Sigmoid colon (tissue), 7 donors: ENCODE data around the gene PRORP. TPM values are rescaled to one million over a fixed set of nuclear protein-coding genes. Genes with fewer than 3 reads are reported as not detected.

Experiments used
- DNase-seq: peaks from one replicate; pipeline ENCODE4 v3.0.0-alpha.2; 2019
- H3K27ac ChIP-seq, 4 donors: fragments of 200-600 bp; sonication (generic); one replicate each; pipeline ENCODE4 v1.5.1; 2016 to 2019; ENCODE audit warnings: mild to moderate bottlenecking in 1 of 4
- H3K27me3 ChIP-seq, 3 donors: fragments of 200-600 bp; sonication (generic); one replicate each; pipeline ENCODE4 v1.5.1; 2019; ENCODE audit warnings: mild to moderate bottlenecking in 1 of 3
- H3K36me3 ChIP-seq, 4 donors: fragments of 200-600 bp; sonication (generic); one replicate each; pipeline ENCODE4 v1.5.1; 2016 to 2019
- H3K4me1 ChIP-seq, 4 donors: fragments of 200-600 bp; sonication (generic); one replicate each; pipeline ENCODE4 v1.5.1; 2017 to 2019
- H3K4me3 ChIP-seq, 4 donors: fragments of 200-600 bp; sonication (generic); one replicate each; pipeline ENCODE4 v1.5.1; 2017 to 2019; ENCODE audit warnings: mild to moderate bottlenecking in 2 of 4, moderate library complexity in 1 of 4
- H3K9me3 ChIP-seq, 4 donors: fragments of 200-600 bp in 3 of 4; sonication (generic) in 3 of 4; one replicate each; pipeline versions ENCODE4 v1.5.1 to v1.6.1; 2013 to 2019
- CTCF ChIP-seq, 4 experiments: fragments of 450-650 bp in 3 of 4; fragments of 200-600 bp in 1 of 4; IDR thresholded peaks; one replicate each; pipeline ENCODE4 v1.5.1; 2016 to 2019; ENCODE audit warnings: antibody characterized with exemption in 4 of 4, mild to moderate bottlenecking in 3 of 4, moderate library complexity in 2 of 4
- EP300 ChIP-seq, 4 donors: sonication (generic); formaldehyde crosslinking; IDR thresholded peaks; one replicate each; pipeline ENCODE4 v1.6.1; 2017; ENCODE audit warnings: antibody characterized with exemption in 4 of 4
- POLR2A ChIP-seq, 2 donors: fragments of 450-650 bp; IDR thresholded peaks; one replicate each; pipeline ENCODE4 v1.6.1; 2016; ENCODE audit warnings: antibody characterized with exemption in 2 of 2, mild to moderate bottlenecking in 2 of 2, moderate library complexity in 2 of 2
- POLR2AphosphoS5 ChIP-seq, 4 donors: sonication (generic); formaldehyde crosslinking; IDR thresholded peaks; one replicate each; pipeline ENCODE4 v1.6.1; 2017; ENCODE audit warnings: antibody characterized with exemption in 4 of 4
- whole genome bisulfite sequencing, 2 donors: extraction: QIAGEN DNeasy Blood & Tissue Kit; methylation state at CpG; one replicate each; pipeline ENCODE4 v1.1.7; 2013; 5-methylcytosine and 5-hydroxymethylcytosine counted together
- intact Hi-C: fragments of 100-400 bp; cut with DNase I; formaldehyde crosslinking; loops from one replicate; pipeline ENCODE4 v1.15.1; 2023
- polyA plus RNA-seq, 3 donors: library from polyadenylated mRNA; stranded (reverse); fragments of 200-250 nt; gene quantifications; one replicate each; pipeline ENCODE4 v1.2.3, GENCODE V29; 2013
- total RNA-seq, 4 donors: library from RNA; depleted of rRNA; stranded (reverse); fragments of >200 nt; gene quantifications; one replicate each; pipeline ENCODE4 v1.1.0, GENCODE V29; 2016
- donor health status: healthy with polysubstance abuse.
- donor health status: Bipolar disorder and iron deficiency.
- donor health status: healthy.

The PRORP gene
- total and polyA plus RNA-seq, 7 donors = 7.9 to 26.0 (median 14.5) TPM

- H3K9me3 ChIP-seq = no peaks in the 10 kb centered on the region
- TF ChIP-seq EP300 (IDR thresholded peaks at IDR 0.05) (no peak), POLR2AphosphoS5 (IDR thresholded peaks at IDR 0.05) (no peak), CTCF (IDR thresholded peaks at IDR 0.05) (no peak), POLR2A (IDR thresholded peaks at IDR 0.05) (no peak)
- peaks cover 0 to 12% (median 0%) of the 10 kb centered on the region in 4 donors for H3K36me3 ChIP-seq
- WGBS, 2 donors = 7 to 20% methylated on average over 34 of the region's 34 CpGs
- peak overlapping the region; percentile 90 to 98 (median 94) for H3K27ac ChIP-seq
- no peaks in the 10 kb centered on the region for H3K27me3 ChIP-seq
- H3K4me1 ChIP-seq = peaks cover 0 to 41% (median 27%) of the 10 kb centered on the region in 4 donors
- peak overlapping the region; percentile 68 to 70 (median 69) for H3K4me3 ChIP-seq
- intact Hi-C loops = loop anchor here (5.0 to 10.0 kb wide), 6 partner anchors 74 to 406 kb away; partner anchors contain the start of genes CFL2, FAM177A1, PSMA6 and SRP54
- DNase-seq = no peak
These were observed 1.1 kb upstream of the PRORP start for GRCh38 chr14:35121026-35121886.

- H3K9me3 ChIP-seq = no peaks in the 10 kb centered on the region
- H3K4me3 ChIP-seq = peak overlapping the region; percentile 68 to 70 (median 69)
- DNase-seq = no peak
- peaks cover 0 to 12% (median 0%) of the 10 kb centered on the region in 4 donors for H3K36me3 ChIP-seq
- intact Hi-C loops = loop anchor here (5.0 to 10.0 kb wide), 6 partner anchors 76 to 408 kb away; partner anchors contain the start of genes CFL2, FAM177A1, PSMA6 and SRP54
- no peak for TF ChIP-seq CTCF (IDR thresholded peaks at IDR 0.05)
- TF ChIP-seq POLR2AphosphoS5 (IDR thresholded peaks at IDR 0.05) = no peak
- TF ChIP-seq POLR2A (IDR thresholded peaks at IDR 0.05) = no peak
- H3K4me1 ChIP-seq = peaks cover 0 to 41% (median 21%) of the 10 kb centered on the region in 4 donors
- no peaks in the 10 kb centered on the region for H3K27me3 ChIP-seq
- H3K27ac ChIP-seq = peak overlapping the region; percentile 90 to 98 (median 94)
- WGBS, 2 donors = 1 to 6% methylated on average over 23 of the region's 23 CpGs
These were observed 490 bp downstream of the PRORP start for GRCh38 chr14:35122696-35123387.

GRCh38 chr14:35123388-35123703 lies 994 bp downstream of the PRORP start:
- DNase-seq = no peak
- Histone ChIP-seq H3K36me3 (peaks cover 0 to 16% (median 0%) of the 10 kb centered on the region in 4 donors), H3K27me3 (no peaks in the 10 kb centered on the region), H3K9me3 (no peaks in the 10 kb centered on the region), H3K4me1 (peaks cover 0 to 41% (median 19%) of the 10 kb centered on the region in 4 donors), H3K4me3 (peak overlapping the region; percentile 68 to 70 (median 69)), H3K27ac (peak overlapping the region; percentile 90 to 98 (median 94))
- 10 to 34% methylated on average over 3 of the region's 3 CpGs for WGBS, 2 donors
- intact Hi-C loops = loop anchor here (5.0 to 10.0 kb wide), 6 partner anchors 76 to 409 kb away; partner anchors contain the start of genes CFL2, FAM177A1, PSMA6 and SRP54
- TF ChIP-seq CTCF (IDR thresholded peaks at IDR 0.05) = no peak
- no peak for TF ChIP-seq POLR2AphosphoS5 (IDR thresholded peaks at IDR 0.05)
- TF ChIP-seq POLR2A (IDR thresholded peaks at IDR 0.05) = no peak
- TF ChIP-seq EP300 (IDR thresholded peaks at IDR 0.05) = no peak

- Histone ChIP-seq H3K4me1 (peaks cover 0 to 34% (median 19%) of the 10 kb centered on the region in 4 donors), H3K4me3 (no peak overlapping the region), H3K36me3 (peaks cover 0 to 16% (median 0%) of the 10 kb centered on the region in 4 donors), H3K27ac (no peak overlapping the region), H3K9me3 (no peaks in the 10 kb centered on the region), H3K27me3 (no peaks in the 10 kb centered on the region)
- DNase-seq = no peak
- WGBS, 2 donors = 70 to 93% methylated on average over 1 of the region's 1 CpG
- TF ChIP-seq EP300 (IDR thresholded peaks at IDR 0.05) (no peak), CTCF (IDR thresholded peaks at IDR 0.05) (no peak), POLR2A (IDR thresholded peaks at IDR 0.05) (no peak), POLR2AphosphoS5 (IDR thresholded peaks at IDR 0.05) (no peak)
- intact Hi-C loops = loop anchor here (5.0 to 10.0 kb wide), 6 partner anchors 77 to 409 kb away; partner anchors contain the start of genes CFL2, FAM177A1, PSMA6 and SRP54
These were observed 1.8 kb downstream of the PRORP start for GRCh38 chr14:35124127-35124526.
